Activated naive CD4-positive, alpha-beta T cell treated with anti-CD3 and anti-CD28 coated beads, Interleukin-2, amount 10 ng/mL, durations not matched to agents 7 days and 5 days (primary cell): Measurements from ENCODE around the gene MFN1.

Source experiments
- CTCF ChIA-PET: fragments of 350-600 bp; sonication (Branson Sonifier 250); formaldehyde crosslinking; loops from one replicate; lab custom pipeline; 2021; ENCODE audit warnings: antibody characterized with exemption; lab: Charles Lee
- DNase-seq: peaks from one replicate; pipeline ENCODE4 v3.0.0-alpha.2; 2020
- H3K27ac Mint-ChIP-seq: one replicate; pipeline ENCODE4 v1.8.0; 2021; ENCODE audit warnings: mild to moderate bottlenecking, moderate library complexity, mixed read lengths
- H3K27me3 Mint-ChIP-seq: one replicate; pipeline ENCODE4 v1.8.0; 2021; ENCODE audit warnings: mild to moderate bottlenecking, mixed read lengths
- H3K36me3 Mint-ChIP-seq: one replicate; pipeline ENCODE4 v1.8.0; 2021; ENCODE audit warnings: mixed read lengths
- H3K4me1 Mint-ChIP-seq: one replicate; pipeline ENCODE4 v1.8.0; 2021; ENCODE audit warnings: mixed read lengths
- H3K4me3 Mint-ChIP-seq: one replicate; pipeline ENCODE4 v1.8.0; 2021; ENCODE audit warnings: mild to moderate bottlenecking, moderate library complexity, mixed read lengths
- H3K9me3 Mint-ChIP-seq: one replicate; pipeline ENCODE4 v1.8.0; 2021; ENCODE audit warnings: mixed read lengths

Gene MFN1

DNA sequence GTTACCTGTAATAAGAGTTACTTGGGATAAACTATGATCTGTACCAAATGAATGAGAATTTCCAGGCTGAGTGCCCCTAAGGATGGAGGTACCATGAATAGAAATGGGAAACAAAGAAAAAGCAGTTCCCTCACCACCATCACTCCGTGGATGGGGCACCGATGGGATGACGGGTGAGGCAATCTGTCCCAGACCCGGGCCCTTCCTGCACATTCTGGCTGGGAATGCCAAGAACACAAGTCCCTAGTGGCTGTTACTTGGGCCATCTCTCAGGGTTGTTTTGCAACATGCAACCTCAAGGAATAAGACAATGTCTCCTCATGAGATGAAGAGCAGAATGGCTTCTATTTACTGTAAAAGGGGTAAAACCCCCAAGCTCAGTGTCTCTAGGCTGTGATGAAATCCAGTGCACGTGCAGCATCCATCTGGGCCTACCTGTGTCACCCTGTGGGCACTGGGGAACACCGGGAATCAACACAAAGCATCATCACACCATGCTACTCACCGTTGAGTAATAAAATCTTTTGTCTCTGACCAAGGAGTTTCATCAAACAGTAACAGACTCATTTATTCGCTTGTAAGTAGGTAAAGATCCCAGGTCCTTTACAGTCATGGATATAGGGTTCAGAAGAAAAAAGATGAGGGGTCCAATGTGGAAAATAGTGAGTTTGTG is 81.5 kb downstream of the MFN1 start:
- Mint-ChIP-seq H3K27ac (no peak overlapping the region), H3K4me1 (no peaks in the 10 kb centered on the region), H3K36me3 (no peaks in the 10 kb centered on the region), H3K4me3 (no peak overlapping the region), H3K9me3 (no peaks in the 10 kb centered on the region), H3K27me3 (peaks cover 11% of the 10 kb centered on the region)
- no peak for DNase-seq
- CTCF ChIA-PET = no interaction called here

DNA sequence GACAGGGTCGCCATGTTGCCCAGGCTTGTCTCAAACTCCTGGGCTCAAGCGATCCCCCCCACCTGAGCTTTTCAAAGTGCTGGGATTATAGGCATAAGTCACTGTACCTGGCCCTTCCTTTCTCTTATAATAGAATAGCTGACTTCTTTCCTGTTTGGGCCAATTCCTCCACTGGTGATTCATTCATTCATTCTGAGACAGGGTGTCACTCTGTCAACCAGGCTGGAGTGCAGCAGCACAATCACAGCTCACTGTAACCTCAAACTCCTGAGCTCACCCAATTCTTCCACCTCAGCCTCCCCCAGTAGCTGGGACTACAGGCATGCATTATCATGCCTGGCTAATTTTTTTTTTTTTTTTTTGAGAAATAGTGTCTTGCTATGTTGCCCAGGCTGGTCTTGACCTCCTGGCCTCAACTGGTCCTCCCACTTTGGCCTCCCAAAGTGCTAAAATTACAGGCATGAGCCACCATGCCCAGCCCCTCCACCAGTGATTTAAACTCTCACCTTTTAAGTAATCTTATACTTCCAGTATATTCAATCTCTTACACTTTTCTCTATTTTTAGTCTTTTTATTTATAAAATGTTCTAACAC is 82.9 kb downstream of the MFN1 start:
- Mint-ChIP-seq H3K4me1 (no peaks in the 10 kb centered on the region), H3K27ac (no peak overlapping the region)
- CTCF ChIA-PET = no interaction called here

DNA sequence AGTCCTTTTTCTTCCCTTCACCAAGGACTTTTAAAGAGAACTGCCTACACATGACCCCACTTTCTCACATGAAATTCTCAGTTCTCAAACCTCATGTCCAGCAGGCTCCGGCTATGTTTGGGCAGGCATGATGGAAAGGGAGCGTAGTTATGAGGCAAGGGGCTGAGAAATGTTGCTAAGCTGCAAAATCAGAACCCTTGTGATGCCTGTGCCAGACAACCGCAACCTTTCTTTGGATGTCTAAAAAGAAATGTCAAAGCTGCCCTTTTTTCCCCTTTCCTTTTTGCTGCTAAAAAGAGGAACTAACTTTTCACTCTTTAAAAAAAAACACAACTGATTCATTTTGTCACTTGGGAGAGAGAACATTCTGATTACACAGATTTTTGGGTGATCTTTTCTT is 84.5 kb downstream of the MFN1 start:
- Mint-ChIP-seq H3K4me3 (no peak overlapping the region), H3K27me3 (peaks cover 16% of the 10 kb centered on the region), H3K9me3 (no peaks in the 10 kb centered on the region), H3K4me1 (no peaks in the 10 kb centered on the region), H3K36me3 (no peaks in the 10 kb centered on the region), H3K27ac (no peak overlapping the region)
- DNase-seq = no peak
- CTCF ChIA-PET = no interaction called here

More for the DNA sequence above, 82.9 kb downstream of the MFN1 start:
- H3K9me3 Mint-ChIP-seq = no peaks in the 10 kb centered on the region
- DNase-seq = no peak
- H3K4me3 Mint-ChIP-seq = no peak overlapping the region
- H3K36me3 Mint-ChIP-seq = no peaks in the 10 kb centered on the region
- peaks cover 16% of the 10 kb centered on the region for H3K27me3 Mint-ChIP-seq

- DNase-seq = no peak
- peaks cover 16% of the 10 kb centered on the region for H3K27me3 Mint-ChIP-seq
- H3K4me1 Mint-ChIP-seq = no peaks in the 10 kb centered on the region
- H3K9me3 Mint-ChIP-seq = no peaks in the 10 kb centered on the region
- H3K4me3 Mint-ChIP-seq = no peak overlapping the region
- no peaks in the 10 kb centered on the region for H3K36me3 Mint-ChIP-seq
- CTCF ChIA-PET = no interaction called here
- H3K27ac Mint-ChIP-seq = no peak overlapping the region
Measured at GRCh38 chr3:179432451-179432850, 84.9 kb downstream of the MFN1 start.

GRCh38 chr3:179436517-179436916 is 89.0 kb downstream of the MFN1 start:
- Mint-ChIP-seq H3K4me1 (peaks cover 3% of the 10 kb centered on the region), H3K4me3 (no peak overlapping the region), H3K36me3 (no peaks in the 10 kb centered on the region), H3K27me3 (peaks cover 16% of the 10 kb centered on the region), H3K27ac (no peak overlapping the region), H3K9me3 (no peaks in the 10 kb centered on the region)
- CTCF ChIA-PET = interaction anchor here (3.2 kb wide), 1 partner anchor 9 kb away, joined by 10 read pairs; no protein-coding TSS in a partner anchor
- no peak for DNase-seq

DNA sequence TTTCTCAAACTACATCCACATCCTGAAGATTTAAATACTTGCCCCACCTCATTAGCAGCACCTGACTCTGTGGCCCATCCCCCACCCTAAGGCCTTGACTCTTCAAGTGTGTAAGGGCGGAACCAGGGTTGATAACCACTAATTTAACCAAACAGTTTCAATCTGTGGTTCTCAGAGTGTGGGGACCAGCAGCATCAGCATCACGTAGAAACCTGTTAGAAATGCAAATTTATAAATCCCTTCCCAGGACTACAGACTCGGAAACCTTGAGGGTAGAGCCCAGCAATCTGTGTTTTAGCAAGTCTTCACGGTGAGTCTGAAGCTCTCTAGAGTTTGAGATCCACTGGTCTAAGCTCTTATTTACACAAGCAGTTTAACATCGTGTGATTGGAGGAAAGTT is 91.3 kb downstream of the MFN1 start:
- Mint-ChIP-seq H3K4me3 (no peak overlapping the region), H3K27ac (no peak overlapping the region), H3K36me3 (no peaks in the 10 kb centered on the region), H3K27me3 (peaks cover 7% of the 10 kb centered on the region), H3K9me3 (no peaks in the 10 kb centered on the region), H3K4me1 (peaks cover 3% of the 10 kb centered on the region)
- DNase-seq = no peak
- CTCF ChIA-PET = no interaction called here
